Right renal pelvis (tissue), 4 donors: ENCODE data around the gene MRPL53. TPM values are rescaled to one million over a fixed set of nuclear protein-coding genes. Genes with fewer than 3 reads are reported as not detected.
A peak's percentile ranks its signal among the peaks of the same experiment; 100 is the strongest.
"Not testable (repeated sequence)": the region's sequence is repeated elsewhere in the genome, so short reads cannot be mapped to it uniquely, and the experiment has no call there.

Source experiments
- DNase-seq, 4 donors: peaks; one replicate each; pipeline ENCODE4 v3.0.0-alpha.2; 2013; ENCODE audit warnings: low read depth in 4 of 4, low spot score in 3 of 4, missing footprints in 1 of 4
- polyA plus RNA-seq, 4 donors: library from polyadenylated mRNA; unstranded; fragments of 120-200 nt; gene quantifications; one replicate each; pipeline ENCODE4 v1.2.1, GENCODE V29; 2013; ENCODE audit not compliant: insufficient read length in 4 of 4

MRPL53 gene
- polyA plus RNA-seq, 4 donors: 36.6 to 67.9 (median 44.6) TPM

DNA sequence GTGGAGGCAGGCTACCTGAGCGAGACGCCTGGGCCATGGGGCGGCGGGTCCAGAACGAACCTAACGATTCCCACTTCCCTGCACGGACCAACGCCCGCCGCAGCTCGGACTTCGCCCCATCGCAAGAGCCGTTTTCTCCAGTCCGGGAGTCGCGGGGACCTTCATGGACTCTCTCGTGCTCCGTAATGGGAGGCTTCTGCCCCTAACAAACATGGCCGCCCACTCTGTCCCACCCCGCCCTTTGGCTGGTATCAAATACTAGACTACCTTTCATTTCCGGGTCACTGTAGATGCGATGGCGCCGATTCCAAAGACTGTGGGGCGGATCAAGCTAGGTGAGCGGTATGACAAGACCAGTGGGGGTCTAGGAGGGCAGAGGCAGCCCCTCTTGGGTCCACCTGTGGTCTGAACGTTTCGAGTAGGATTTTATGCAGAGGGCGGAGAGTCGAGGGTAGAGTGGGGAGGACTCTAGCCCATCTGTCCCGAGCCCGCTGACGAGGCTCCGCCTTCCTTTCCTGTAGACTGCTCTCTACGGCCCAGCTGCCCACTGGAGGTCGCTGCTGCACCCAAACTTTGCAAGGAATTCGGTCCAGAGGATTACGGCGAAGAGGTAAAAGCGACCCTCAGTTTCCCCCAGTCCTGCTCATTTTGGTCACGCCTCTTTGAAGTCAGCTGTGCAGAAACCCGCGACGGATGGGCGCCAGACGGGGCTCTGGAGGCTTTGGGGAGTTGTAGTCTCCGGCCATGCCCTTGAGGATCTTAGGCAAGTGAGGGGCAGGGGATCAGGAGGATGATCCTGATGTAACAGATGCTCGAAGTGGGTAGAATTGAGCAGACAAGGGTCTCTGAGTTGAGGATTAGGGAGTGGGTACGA lies 10.6 kb upstream of the MRPL53 start, which contains the start of the genes CCDC142 and TTC31:
Gene CCDC142, minus strand, starts transcription at position 198 of the 874 bp plus-strand sequence. Its CDS starts 161 bp downstream, at position 37.
Gene TTC31, plus strand, starts transcription at position 281 of the 874 bp plus-strand sequence. Its CDS starts 15 bp downstream, at position 296.
- DNase-seq: peak; percentile 92 to 96 (median 94)

DNA sequence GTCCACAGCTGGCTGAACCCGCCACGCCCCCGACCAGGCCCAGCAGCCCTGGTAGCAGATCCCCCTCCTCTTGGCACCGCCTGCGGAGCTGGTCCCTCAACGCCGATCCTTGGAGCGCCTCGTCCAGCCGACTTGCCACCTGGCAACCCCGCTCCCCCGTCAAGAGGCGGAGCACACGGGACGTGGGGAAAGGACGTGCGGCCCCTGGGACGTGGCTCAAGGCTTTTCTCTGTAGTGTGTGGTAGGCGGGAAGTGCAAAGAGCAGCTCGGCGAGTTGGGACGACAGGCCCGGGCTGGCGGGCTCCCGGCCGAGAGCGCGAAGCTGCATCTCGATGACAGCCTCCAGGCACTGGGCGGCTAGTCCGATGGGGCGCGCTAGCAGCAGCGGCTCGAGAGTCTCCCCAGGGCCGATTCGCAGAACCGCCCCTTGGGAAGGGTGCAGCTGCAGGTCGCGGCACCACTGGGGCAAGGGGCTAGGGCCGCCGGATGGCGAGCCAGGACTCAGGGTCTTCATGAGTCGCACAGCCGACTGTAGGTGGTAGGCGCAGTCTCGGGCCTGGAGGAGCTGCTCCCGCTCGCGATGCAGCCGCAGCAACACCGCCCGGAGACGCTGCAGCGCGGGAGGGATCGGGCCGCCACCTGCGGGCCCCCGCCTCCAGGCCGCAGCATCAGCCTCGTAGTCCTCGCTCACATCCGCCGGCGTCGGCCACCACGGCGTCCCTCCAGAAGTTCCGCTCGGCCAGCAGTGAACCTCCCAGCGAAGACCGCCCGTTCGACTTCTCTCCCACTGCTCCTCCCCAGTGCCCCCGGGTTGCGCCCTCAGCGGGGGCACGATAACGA lies 9.7 kb upstream of the MRPL53 start:
- no peak for DNase-seq

DNA sequence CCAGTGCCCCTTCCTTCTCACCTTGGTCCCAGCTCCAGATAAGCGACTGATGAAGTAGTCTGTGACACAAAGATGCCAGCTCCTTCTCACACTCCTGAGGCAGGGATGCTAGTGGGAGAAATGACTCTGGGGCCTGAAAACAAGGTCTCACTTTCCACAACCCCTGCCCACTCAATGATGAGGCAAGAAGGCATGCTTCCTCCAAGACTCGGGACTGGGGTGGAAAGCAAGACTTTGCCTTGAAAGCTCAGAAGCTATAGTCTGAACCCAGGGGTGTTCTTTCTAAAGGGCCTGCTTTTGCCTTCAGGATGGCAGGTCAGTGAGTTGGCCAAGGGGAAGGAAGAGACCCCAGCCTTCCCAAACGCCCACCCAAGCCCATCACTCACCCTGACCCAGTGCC lies 9.0 kb upstream of the MRPL53 start:
- no peak for DNase-seq

DNA sequence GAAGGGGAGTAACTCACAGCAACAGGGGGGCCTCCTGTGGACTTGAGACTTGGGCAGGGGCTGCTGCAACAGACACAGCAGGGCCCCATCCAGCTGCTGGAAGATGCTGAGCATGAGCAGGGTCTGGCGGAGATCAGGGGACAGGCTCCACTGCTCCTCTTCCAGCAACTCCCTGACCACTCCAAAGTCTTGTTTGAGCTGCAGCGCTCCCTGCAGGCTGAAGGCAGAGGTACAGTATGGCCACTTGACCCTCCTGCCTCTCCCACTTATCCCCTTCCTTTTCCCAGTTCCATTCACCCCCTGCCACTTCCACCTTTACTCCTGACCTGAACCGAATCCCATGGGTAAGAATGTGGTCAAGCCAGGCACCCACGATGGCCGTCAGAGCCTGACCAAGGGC lies 2.4 kb upstream of the MRPL53 start:
- DNase-seq: no peak

DNA sequence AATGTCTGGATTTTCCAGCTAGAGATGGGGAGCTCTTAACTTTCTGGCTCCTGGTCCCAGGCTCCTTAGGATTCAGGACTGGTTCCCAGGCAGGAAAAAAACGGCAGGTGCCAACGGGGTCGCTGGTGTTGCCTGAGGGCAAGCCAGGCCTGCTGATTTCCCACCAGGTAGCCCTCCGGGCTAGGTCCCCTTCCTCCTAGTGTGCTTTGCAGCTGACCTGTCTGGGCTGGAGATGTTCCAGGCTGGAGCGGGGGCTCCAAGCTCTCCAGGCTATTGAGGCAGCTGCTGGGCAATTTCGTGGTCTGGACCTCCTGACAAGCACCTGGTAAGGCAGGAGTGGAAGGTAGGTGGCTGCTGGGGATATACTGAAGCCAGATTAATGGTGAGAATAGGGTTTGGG lies 2.0 kb upstream of the MRPL53 start:
- no peak for DNase-seq

DNA sequence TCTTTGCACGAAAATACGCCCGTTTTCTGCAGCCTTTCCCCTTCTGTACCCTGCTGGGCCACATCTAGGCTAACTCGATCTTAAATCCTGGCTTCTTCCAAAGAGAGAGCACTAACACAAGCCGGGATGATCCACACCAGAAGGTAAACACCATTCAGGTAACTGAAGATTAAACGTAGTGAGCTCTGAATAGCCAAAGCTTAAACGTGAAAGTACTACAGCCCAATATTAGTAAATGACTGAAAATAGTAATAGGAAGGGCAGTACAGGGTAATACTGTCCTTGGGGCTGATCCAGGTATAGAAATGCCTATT lies 422 bp upstream of the MRPL53 start:
- DNase-seq: no peak

DNA sequence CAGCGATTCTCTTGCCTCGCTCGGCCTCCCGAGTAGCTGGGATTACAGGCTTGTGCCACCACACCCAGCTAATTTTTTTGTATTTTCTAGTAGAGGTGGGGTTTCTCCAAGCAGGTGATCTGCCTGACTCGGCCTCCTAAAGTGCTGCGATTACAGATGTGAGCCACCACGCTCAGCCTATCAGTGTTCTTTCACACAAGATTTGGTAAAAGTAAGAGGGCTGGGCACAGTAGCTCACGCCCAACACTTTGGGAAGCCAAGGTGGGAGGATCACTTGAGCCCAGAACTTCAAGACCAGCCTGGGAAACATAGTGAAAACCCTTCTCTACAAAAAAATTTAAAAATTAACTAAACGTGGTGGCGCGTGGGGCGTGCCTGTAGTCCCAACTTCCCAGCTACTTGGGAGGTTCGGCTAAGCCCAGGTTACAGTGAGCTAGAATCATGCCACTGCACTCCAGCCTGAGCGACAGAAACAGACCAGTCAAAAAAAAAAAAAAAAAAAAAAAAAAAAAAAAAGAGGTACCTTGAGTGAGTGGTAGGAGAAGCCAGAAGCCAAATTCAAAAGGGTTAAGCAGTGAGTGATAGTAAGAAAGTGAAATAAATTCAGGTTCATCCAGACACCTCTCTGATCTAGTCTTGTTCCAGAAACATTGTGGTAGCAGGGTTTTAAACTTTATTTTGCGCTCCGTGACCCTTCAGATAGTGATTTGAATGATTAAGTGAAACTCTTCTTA lies 981 bp downstream of the MRPL53 start:
- no peak for DNase-seq

DNA sequence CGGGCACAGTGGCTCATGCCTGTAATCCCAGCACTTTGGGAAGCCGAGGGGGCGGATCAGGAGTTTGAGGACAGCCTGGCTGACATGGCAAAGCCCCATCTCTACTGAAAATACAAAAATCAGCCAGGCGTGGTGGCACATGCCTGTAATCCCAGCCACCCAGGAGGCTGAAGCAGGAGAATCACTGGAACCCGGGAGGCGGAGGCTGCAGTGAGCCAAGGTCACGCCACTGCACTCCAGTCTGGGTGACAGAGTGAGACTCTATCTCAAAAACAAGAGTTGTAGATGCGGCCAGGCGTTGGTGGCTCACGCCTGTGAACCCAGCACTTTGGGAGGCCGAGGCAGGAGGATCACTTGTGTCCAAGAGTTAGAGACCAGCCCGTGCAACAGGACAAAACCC lies 1.7 kb downstream of the MRPL53 start:
- DNase-seq: not testable (repeated sequence)

DNA sequence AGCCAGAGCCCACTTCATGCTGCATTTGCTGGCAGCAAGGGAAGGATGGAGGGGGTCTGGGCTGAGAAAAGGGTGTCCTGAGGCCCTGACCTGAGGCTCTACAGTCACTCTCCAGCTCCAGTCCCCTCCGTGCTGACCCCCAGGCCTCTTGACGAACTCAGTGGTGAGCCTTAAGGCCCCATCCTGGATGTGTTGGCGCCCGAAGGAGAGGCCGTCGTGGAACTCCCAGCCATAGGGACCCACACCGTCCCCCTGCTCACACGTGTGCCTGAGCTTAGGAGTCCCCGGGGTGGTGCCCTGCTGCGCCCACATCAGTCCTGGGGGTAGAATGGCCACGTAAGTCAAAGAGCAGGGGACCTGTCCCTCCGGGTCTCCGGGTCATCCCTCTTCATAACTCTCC lies 8.1 kb downstream of the MRPL53 start:
- no peak for DNase-seq

DNA sequence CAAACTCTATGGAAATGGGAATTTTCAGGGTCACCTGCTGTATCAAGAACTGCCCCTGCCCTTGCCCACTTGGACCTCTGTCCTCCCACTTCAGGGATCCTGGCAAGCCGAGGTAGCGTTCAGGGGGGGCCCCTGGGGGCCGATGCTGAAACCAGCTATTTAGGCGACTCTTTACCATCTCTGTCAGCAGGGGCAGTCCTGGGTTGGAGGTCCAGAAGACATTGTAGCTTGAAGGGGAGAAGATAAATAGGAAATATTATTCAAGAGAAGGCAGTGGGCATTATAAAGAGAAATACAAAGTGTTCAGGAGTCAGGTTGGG lies 9.7 kb downstream of the MRPL53 start:
- DNase-seq: no peak

DNA sequence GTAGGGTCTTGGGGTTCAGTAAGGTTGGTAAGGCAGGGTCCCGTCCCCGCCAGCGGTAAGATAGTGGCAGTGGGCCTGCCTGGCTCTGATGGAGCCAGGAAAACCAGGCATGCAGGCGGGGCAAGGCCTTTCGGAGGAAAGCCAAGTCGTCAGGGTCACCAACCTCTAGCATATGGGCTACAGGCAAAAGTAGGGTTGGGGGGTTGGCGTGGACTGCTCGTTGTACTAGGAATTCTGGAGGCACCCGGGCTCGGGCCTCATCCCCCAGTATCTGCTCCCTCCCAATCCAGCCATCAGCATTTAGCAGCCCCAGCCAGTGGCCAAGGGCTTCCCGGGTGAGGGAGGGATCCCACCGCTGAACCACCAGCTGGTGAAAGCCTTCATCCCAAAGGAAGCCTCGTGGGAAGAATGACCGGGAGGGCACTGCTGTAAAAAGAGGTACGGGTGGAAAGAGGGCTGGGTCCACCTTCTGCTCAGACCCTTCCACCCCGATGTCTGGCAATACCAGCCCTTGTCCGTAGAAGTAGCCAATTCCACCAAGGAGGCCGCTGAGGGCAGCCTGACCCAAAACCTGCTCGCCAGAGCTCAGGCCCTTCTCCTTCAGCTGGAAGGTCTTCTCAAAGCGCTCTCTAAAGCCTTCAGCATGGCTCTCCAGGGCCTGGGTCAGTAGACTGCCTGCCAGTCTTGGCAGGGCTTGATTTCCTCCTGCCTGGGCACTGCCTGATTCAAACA lies 10.3 kb downstream of the MRPL53 start:
- DNase-seq: no peak

DNA sequence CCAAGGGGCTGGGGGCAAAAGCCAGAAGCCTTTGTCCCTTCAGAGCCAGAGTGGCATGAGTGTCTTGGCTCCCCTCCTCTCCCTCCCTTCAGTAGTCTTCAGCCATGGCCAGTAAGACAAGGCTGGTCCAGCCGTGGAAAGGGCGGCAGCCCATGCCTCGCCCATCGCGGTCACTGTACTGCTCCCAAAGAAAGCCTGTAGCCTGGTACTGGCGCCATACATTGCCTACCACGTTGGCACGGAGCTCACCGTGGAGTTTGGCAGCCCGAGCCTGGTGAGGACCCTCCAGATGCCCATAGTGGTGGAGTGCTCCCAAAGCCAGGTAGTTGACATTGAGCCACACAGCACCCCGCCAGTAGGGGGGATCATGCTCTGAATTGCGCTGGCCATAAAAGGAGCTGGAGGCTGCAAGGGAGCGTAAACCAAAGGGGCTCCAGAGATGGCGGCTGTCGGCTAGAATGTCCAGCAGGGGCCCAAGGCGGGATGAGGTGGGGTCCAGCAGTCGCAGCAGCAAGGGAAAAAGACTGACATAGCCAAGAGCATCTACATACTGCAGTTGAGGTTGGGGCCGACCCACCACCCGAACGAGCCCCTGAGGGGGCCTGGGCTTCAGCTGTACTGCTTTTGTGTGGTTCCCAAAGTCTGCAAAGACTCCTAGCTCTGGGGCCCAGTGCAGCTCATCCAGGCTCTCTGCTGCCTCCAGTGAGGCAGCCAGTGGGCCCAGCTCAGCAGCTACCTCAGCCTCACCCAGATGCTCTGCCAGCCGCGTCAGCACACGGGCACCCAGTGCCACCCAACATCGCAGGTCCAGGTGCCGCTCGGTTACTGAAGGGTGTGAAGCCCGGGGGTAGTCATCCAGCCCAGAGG lies 11.1 kb downstream of the MRPL53 start:
- no peak for DNase-seq

DNA sequence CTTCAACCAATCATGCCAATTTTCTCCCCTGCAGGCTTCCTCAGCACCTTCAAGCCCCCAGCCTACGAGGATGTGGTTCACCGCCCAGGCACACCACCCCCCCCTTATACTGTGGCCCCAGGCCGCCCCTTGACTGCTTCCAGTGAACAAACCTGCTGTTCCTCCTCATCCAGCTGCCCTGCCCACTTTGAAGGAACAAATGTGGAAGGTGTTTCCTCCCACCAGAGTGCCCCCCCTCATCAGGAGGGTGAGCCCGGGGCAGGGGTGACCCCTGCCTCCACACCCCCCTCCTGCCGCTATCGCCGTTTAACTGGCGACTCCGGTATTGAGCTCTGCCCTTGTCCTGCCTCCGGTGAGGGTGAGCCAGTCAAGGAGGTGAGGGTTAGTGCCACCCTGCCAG lies 12.3 kb downstream of the MRPL53 start:
- not testable (repeated sequence) for DNase-seq

DNA sequence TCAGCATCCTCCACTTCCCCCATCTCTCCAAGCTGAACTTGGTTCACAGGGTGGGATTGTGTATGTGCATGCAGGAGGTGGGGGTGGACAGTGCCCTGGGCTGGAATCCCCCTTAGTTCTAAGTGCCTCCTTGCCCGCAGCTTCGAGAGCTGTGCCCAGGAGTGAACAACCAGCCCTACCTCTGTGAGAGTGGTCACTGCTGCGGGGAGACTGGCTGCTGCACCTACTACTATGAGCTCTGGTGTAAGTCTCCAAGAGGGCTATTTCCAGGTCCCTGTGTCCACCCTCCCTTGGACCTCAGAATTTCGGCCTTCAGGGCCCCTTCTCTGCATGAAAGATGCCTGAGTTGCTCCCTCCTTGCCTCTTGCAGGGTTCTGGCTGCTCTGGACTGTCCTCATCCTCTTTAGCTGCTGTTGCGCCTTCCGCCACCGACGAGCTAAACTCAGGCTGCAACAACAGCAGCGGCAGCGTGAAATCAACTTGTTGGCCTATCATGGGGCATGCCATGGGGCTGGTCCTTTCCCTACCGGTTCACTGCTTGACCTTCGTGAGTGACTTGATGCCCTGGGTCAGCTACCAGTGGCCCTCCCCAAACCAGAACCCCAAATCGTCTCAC lies 12.9 kb downstream of the MRPL53 start:
- not testable (repeated sequence) for DNase-seq

DNA sequence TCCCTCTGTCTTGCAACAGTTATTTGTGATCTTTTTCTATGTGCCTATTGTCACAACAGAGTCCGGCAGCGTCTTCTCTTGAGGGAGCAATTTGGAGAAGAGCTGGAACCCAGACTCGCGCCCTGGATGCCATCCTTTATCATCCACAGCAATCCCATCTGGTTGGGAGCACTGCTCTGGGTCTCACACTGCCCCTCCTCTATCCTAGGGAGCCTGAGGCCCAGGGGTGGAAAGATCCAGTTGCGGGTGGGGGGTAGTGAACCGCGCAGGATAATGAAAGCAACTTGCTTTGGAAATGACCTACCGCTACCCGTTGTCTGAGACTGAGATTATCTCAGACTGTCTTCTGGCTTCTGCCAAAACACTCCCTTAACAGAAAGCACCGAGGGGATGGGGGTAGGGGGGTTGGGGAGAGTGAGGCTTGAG lies 13.5 kb downstream of the MRPL53 start:
- DNase-seq: no peak

DNA sequence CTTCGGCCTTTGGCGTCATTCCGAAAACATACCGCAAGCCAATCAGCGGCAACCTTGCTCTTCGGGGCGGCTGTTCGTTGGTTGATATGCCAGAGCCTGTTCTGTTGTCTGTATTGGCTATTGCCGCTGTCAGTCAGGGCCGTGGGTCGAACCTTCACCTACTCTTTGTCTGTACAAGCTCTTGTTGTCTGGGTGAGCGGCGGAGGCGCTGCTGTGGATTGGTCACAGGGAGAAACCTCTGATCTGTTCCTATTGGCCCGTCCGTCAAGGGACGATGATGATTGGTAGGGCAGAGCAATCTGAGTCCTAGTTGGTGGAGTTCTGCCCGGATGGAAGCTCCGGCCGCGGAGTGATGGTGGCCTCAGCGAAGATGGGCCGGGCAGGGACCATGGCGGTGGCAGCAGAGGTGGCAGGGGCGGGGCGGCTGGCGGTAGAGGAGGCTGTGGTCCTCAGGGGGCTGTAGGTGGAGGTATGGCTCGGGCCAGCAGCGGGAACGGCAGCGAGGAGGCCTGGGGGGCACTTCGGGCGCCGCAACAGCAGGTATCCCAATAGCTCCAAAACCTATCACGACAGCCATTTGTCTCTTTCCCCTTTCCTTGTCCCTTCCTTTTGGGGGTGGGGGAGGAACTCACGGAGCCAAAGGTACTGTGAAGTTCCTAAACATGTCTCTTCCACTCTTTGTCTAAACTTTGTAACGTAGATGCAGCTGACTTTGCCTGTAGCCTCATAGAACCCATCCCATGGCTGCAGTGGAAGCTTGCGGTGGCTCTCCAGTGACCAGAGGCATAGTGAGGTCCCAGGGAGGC lies 14.1 kb downstream of the MRPL53 start, which contains the start of gene WBP1:
Gene WBP1, plus strand, starts transcription at position 307 of the 806 bp plus-strand sequence. Its CDS starts 165 bp downstream, at position 472.
- peak; percentile 98 to 100 (median 100) for DNase-seq

DNA sequence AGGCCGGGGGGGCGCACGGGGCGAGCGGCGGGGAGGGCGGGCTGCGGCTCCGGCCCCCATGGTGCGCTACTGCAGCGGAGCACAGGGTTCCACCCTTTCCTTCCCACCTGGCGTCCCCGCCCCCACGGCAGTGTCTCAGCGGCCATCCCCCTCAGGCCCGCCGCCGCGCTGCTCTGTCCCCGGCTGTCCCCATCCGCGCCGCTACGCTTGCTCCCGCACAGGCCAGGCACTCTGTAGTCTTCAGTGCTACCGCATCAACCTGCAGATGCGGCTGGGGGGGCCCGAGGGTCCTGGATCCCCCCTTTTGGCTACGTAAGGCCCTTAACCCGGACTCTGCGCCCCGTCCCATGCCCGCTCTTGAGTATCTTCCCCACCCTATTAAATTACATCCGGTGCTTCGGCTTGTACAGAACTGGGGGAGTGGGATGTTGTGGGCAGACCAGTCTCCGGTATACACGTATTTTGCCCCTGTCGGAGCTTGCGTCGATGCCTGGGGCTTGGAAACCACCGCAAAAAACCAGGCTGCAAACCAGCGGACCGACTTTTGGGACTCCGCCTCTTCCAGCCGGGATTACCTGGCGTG lies 14.8 kb downstream of the MRPL53 start:
- peak in 1 of 4 donors; percentile 42 for DNase-seq

DNA sequence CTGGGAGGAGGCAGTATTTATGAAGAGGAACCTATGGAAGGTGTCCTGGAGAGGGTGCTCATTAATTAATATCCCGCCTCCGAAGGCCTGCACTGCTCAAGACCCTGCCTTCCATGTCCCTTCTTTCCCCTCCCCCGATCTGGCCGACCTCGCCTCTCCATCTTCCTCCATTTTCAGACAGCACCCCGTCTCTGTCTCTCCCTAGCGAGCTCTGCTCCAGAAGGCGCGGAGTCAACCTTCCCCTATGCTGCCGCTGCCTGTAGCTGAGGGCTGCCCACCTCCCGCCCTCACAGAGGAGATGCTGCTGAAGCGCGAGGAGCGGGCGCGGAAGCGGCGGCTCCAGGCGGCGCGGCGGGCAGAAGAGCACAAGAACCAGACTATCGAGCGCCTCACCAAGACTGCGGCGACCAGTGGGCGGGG lies 15.3 kb downstream of the MRPL53 start:
- no peak for DNase-seq
